Measurements from ENCODE around the gene S100A16. TPM values are rescaled to one million over a fixed set of nuclear protein-coding genes. Genes with fewer than 3 reads are reported as not detected.
"Not testable (repeated sequence)": the region's sequence is repeated elsewhere in the genome, so short reads cannot be mapped to it uniquely, and the experiment has no call there.

The S100A16 gene
- total and polyA plus RNA-seq, 4 donors = 46.0 to 135 (median 111) TPM

DNA sequence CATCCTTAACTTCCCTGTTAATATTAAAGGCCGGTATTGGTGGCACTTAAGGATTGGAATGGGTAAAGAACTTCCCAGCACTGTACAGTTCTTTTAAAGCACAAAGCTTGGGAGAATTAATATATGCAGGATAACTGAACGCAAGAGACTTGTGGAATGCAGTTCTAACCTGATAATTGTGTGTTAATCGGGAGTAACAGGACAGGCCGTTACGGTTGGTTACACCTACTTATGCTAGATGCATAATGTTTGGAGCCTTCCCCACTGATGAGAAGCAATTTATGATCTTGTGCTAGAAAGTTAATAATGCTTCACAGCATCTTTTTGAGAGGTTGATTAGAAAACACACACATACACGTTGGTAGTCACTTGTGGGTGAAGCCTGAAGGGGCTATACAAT, 27.9 kb upstream of the S100A16 start:
- peaks cover 69% of the 10 kb centered on the region for H3K36me3 ChIP-seq (ENCODE audit: control insufficient read depth, insufficient read depth, low read length)
- no peak for DNase-seq (ENCODE audit: low read depth in 4 of 6, low spot score in 6 of 6)
- H3K9me3 ChIP-seq (ENCODE audit: control insufficient read depth, insufficient read depth, low read length) = no peaks in the 10 kb centered on the region
- H3K4me1 ChIP-seq (ENCODE audit: control insufficient read depth, insufficient read depth, low read length) = peaks cover 14% of the 10 kb centered on the region
- WGBS (ENCODE audit: insufficient coverage) = 70% methylated on average over 4 of the region's 6 CpGs
- H3K4me3 ChIP-seq (ENCODE audit: low read depth, low read length) = no peak overlapping the region
- H3K27me3 ChIP-seq (ENCODE audit: control insufficient read depth, insufficient read depth, low read length) = no peaks in the 10 kb centered on the region
- H3K27ac ChIP-seq (ENCODE audit: low read depth, low read length) = no peak overlapping the region

DNA sequence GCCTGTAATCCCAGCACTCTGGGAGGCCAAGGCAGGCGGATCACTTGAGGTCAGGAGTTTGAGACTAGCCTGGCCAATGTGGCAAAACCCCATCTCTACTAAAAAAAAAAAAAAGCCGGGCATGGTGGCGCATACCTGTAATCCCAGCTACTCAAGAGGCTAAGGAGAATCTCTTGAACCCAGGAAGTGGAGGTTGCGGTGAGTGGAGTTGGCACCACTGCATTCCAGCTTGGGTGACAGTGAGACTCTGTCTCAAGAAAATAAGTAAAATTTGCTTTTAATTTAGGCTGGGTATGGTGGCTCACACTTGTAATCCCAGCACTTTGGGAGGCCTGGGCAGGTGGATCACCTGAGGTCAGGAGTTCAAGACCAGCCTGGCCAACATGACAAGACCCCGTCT, 27.3 kb upstream of the S100A16 start:
- not testable (repeated sequence) for H3K4me3 ChIP-seq (ENCODE audit: low read depth, low read length); H3K27me3 ChIP-seq (ENCODE audit: control insufficient read depth, insufficient read depth, low read length); H3K9me3 ChIP-seq (ENCODE audit: control insufficient read depth, insufficient read depth, low read length); H3K27ac ChIP-seq (ENCODE audit: low read depth, low read length); DNase-seq (ENCODE audit: low read depth in 4 of 6, low spot score in 6 of 6)
- Histone ChIP-seq H3K4me1 (ENCODE audit: control insufficient read depth, insufficient read depth, low read length) (peaks cover 21% of the 10 kb centered on the region), H3K36me3 (ENCODE audit: control insufficient read depth, insufficient read depth, low read length) (peaks cover 70% of the 10 kb centered on the region)
- WGBS (ENCODE audit: insufficient coverage) = 100% methylated on average over 3 of the region's 5 CpGs

DNA sequence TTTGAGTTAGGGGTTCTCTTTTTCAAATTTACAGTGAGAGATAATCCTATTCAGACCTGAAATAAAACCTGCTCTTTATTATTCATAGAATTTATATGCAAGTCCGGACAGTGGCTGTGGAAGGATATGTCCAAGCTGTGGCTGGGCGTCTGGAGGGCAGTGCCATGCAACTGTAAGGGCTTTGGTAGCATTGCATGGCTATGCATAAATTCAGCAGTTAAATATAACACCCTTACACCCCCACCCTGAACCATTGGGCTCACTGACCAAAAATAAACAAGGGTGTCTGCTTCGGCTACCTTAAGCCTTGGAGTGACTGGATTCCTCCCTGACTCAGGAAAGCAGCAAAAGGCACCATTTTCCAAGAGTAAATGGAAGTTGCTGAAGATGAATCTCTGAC, 26.3 kb upstream of the S100A16 start:
- peaks cover 25% of the 10 kb centered on the region for H3K4me1 ChIP-seq (ENCODE audit: control insufficient read depth, insufficient read depth, low read length)
- DNase-seq (ENCODE audit: low read depth in 4 of 6, low spot score in 6 of 6) = no peak
- H3K4me3 ChIP-seq (ENCODE audit: low read depth, low read length) = no peak overlapping the region
- no peaks in the 10 kb centered on the region for H3K9me3 ChIP-seq (ENCODE audit: control insufficient read depth, insufficient read depth, low read length)
- H3K27me3 ChIP-seq (ENCODE audit: control insufficient read depth, insufficient read depth, low read length) = no peaks in the 10 kb centered on the region
- peaks cover 66% of the 10 kb centered on the region for H3K36me3 ChIP-seq (ENCODE audit: control insufficient read depth, insufficient read depth, low read length)
- H3K27ac ChIP-seq (ENCODE audit: low read depth, low read length) = no peak overlapping the region
- WGBS (ENCODE audit: insufficient coverage) = no CpG with 5 or more reads among the region's 3 CpGs

- no peak overlapping the region for H3K27ac ChIP-seq (ENCODE audit: low read depth, low read length)
- H3K27me3 ChIP-seq (ENCODE audit: control insufficient read depth, insufficient read depth, low read length) = no peaks in the 10 kb centered on the region
- peaks cover 30% of the 10 kb centered on the region for H3K4me1 ChIP-seq (ENCODE audit: control insufficient read depth, insufficient read depth, low read length)
- peaks cover 61% of the 10 kb centered on the region for H3K36me3 ChIP-seq (ENCODE audit: control insufficient read depth, insufficient read depth, low read length)
- no peak for DNase-seq (ENCODE audit: low read depth in 4 of 6, low spot score in 6 of 6)
- no peaks in the 10 kb centered on the region for H3K9me3 ChIP-seq (ENCODE audit: control insufficient read depth, insufficient read depth, low read length)
- WGBS (ENCODE audit: insufficient coverage) = 81% methylated on average over 5 of the region's 6 CpGs
- no peak overlapping the region for H3K4me3 ChIP-seq (ENCODE audit: low read depth, low read length)
These were observed 25.3 kb upstream of the S100A16 start for GRCh38 chr1:153638261-153638660.

GRCh38 chr1:153636312-153636711, 23.4 kb upstream of the S100A16 start:
- peaks cover 33% of the 10 kb centered on the region for H3K4me1 ChIP-seq (ENCODE audit: control insufficient read depth, insufficient read depth, low read length)
- no peak overlapping the region for H3K4me3 ChIP-seq (ENCODE audit: low read depth, low read length)
- DNase-seq (ENCODE audit: low read depth in 4 of 6, low spot score in 6 of 6) = no peak
- H3K36me3 ChIP-seq (ENCODE audit: control insufficient read depth, insufficient read depth, low read length) = peaks cover 50% of the 10 kb centered on the region
- no peak overlapping the region for H3K27ac ChIP-seq (ENCODE audit: low read depth, low read length)
- H3K27me3 ChIP-seq (ENCODE audit: control insufficient read depth, insufficient read depth, low read length) = no peaks in the 10 kb centered on the region
- 100% methylated on average over 1 of the region's 9 CpGs for WGBS (ENCODE audit: insufficient coverage)
- H3K9me3 ChIP-seq (ENCODE audit: control insufficient read depth, insufficient read depth, low read length) = no peaks in the 10 kb centered on the region

DNA sequence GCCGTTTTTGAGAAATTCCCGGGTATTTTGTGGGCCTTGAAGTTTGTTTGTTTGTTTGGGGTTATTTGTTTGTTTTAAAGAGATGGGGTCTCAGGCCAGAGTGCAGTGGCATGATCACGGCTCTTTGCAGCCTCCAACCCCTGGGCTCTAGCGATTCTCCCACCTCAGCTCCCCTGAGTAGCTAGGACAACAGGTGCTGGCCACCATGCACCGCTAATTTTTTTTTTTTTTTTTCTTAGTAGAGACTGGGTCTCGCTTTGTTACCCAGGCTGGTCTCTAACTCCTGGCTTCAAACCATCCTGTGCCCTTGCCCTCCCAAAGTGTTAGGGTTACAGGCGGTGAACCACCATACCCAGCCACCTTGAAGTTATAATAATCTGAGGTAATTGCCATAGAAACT, 22.9 kb upstream of the S100A16 start:
- peaks cover 33% of the 10 kb centered on the region for H3K4me1 ChIP-seq (ENCODE audit: control insufficient read depth, insufficient read depth, low read length)
- no peak overlapping the region for H3K4me3 ChIP-seq (ENCODE audit: low read depth, low read length)
- H3K27me3 ChIP-seq (ENCODE audit: control insufficient read depth, insufficient read depth, low read length) = no peaks in the 10 kb centered on the region
- H3K36me3 ChIP-seq (ENCODE audit: control insufficient read depth, insufficient read depth, low read length) = peaks cover 50% of the 10 kb centered on the region
- no peak for DNase-seq (ENCODE audit: low read depth in 4 of 6, low spot score in 6 of 6)
- H3K9me3 ChIP-seq (ENCODE audit: control insufficient read depth, insufficient read depth, low read length) = no peaks in the 10 kb centered on the region
- 100% methylated on average over 1 of the region's 7 CpGs for WGBS (ENCODE audit: insufficient coverage)
- H3K27ac ChIP-seq (ENCODE audit: low read depth, low read length) = no peak overlapping the region

DNA sequence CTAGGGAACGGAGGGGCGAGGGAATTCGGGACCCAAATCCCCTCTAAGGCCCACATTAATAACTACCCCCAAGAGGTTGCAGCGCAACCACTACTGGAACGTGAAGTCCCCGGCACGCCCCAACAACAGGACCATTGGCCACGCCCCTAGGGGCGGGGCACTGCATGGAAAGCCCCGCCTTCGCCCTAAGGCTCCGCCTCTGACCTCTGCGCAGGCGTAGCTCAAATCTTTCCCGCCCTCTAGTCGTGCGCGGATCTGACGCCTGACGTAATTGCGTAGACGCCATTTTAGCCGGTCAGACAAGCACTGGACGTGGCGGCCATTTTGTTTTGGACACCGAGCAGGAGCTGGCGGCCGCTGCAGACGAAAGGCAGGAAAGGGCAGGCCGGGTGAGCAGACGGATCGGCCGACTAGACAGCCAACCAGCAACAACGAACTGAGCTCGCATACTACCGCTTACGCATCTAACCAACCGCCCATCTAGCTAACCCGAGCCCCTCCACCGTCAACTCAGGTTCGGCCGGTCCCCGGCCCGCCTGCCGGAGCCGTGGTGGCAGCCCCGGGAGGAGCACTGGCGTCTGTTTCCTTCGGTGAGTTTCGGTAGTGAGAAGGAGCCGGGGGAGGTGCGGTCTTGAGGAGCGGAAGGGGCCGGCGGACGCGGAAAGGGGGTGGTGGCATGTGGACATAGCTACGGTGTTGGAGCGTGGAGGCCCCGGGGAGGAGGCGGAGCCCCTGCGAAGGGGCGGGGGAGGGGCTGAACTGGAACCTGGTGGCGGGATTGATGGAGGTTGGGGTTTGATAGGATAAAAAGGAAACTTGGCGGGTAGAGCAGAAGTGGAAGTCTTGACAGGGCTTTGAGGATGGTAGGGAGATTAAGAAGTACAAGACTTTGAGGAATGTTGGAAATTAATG, 21.1 kb upstream of the S100A16 start, which contains the start of gene CHTOP:
CHTOP (plus strand) TSS at position 313 of the 912 bp plus-strand sequence. CDS start 2,523 bp downstream, outside the sequence.
- no peaks in the 10 kb centered on the region for H3K27me3 ChIP-seq (ENCODE audit: control insufficient read depth, insufficient read depth, low read length)
- peak; percentile 95 to 100 (median 98) for DNase-seq (ENCODE audit: low read depth in 4 of 6, low spot score in 6 of 6)
- peak within 1 kb of the TSS; percentile 99 for H3K27ac ChIP-seq (ENCODE audit: low read depth, low read length)
- H3K9me3 ChIP-seq (ENCODE audit: control insufficient read depth, insufficient read depth, low read length) = no peaks in the 10 kb centered on the region
- H3K36me3 ChIP-seq (ENCODE audit: control insufficient read depth, insufficient read depth, low read length) = peaks cover 34% of the 10 kb centered on the region
- H3K4me3 ChIP-seq (ENCODE audit: low read depth, low read length) = peak within 1 kb of the TSS; percentile 98
- WGBS (ENCODE audit: insufficient coverage) = under 1% methylated on average over 65 of the region's 65 CpGs
- H3K4me1 ChIP-seq (ENCODE audit: control insufficient read depth, insufficient read depth, low read length) = peaks cover 40% of the 10 kb centered on the region

DNA sequence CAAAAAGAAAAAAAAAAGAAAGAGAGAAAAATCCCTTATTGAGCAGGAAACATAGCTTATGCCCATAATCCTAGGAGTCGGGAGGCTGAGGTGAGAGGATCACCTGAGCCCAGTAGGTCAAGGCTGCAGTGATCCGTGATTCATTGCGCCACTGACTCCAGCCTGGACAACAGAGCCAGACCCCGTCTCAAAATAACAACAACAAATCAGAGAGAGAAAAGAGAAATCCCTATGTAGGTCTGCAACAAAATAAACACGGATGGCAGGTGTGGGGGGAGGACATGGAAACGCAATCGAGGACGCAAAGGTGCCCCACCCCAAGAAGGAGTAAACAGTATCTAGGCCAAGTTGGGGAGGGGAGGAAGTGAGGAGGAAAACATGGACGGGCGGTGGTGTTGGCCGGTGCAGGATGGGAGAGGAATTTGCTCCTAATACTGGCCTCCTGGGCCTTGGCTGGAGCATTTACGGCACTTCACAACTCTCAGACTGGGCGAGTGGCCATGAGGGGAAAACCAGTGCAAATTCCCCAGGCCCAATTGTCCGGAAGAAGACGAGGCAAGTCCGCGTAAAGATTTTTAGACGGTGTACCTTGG, 20.3 kb upstream of the S100A16 start:
- Histone ChIP-seq H3K4me3 (ENCODE audit: low read depth, low read length) (peak overlapping the region; percentile 98), H3K9me3 (ENCODE audit: control insufficient read depth, insufficient read depth, low read length) (no peaks in the 10 kb centered on the region), H3K4me1 (ENCODE audit: control insufficient read depth, insufficient read depth, low read length) (peaks cover 48% of the 10 kb centered on the region), H3K27ac (ENCODE audit: low read depth, low read length) (peak overlapping the region; percentile 99), H3K36me3 (ENCODE audit: control insufficient read depth, insufficient read depth, low read length) (peaks cover 26% of the 10 kb centered on the region), H3K27me3 (ENCODE audit: control insufficient read depth, insufficient read depth, low read length) (no peaks in the 10 kb centered on the region)
- DNase-seq (ENCODE audit: low read depth in 4 of 6, low spot score in 6 of 6) = no peak
- 45% methylated on average over 12 of the region's 18 CpGs for WGBS (ENCODE audit: insufficient coverage)

GRCh38 chr1:153631047-153632022, 18.4 kb upstream of the S100A16 start:
- WGBS (ENCODE audit: insufficient coverage) = 100% methylated on average over 1 of the region's 10 CpGs
- Histone ChIP-seq H3K27me3 (ENCODE audit: control insufficient read depth, insufficient read depth, low read length) (no peaks in the 10 kb centered on the region), H3K36me3 (ENCODE audit: control insufficient read depth, insufficient read depth, low read length) (peaks cover 12% of the 10 kb centered on the region), H3K4me1 (ENCODE audit: control insufficient read depth, insufficient read depth, low read length) (peaks cover 58% of the 10 kb centered on the region), H3K4me3 (ENCODE audit: low read depth, low read length) (no peak overlapping the region), H3K9me3 (ENCODE audit: control insufficient read depth, insufficient read depth, low read length) (no peaks in the 10 kb centered on the region), H3K27ac (ENCODE audit: low read depth, low read length) (no peak overlapping the region)
- DNase-seq (ENCODE audit: low read depth in 4 of 6, low spot score in 6 of 6) = no peak

All from spinal cord (tissue), 10 donors.